Activated CD4-positive, alpha-beta T cell treated with anti-CD3 and anti-CD28 coated beads, Interleukin-2, amount 50 U/mL, for 24 hours (primary cell): ENCODE measurements around the gene C14orf39.

Experiments used
- DNase-seq, 2 donors: peaks; one replicate each; pipeline ENCODE4 v3.0.0-alpha.2; 2020; ENCODE audit warnings: low read depth in 1 of 2, low spot score in 1 of 2

C14orf39 gene

GRCh38 chr14:60485598-60486251 lies at the start of gene C14orf39:
Gene C14orf39 (minus strand): TSS chr14:60486063. CDS start chr14:60485078, 985 bp downstream.
- DNase-seq: no peak

DNA sequence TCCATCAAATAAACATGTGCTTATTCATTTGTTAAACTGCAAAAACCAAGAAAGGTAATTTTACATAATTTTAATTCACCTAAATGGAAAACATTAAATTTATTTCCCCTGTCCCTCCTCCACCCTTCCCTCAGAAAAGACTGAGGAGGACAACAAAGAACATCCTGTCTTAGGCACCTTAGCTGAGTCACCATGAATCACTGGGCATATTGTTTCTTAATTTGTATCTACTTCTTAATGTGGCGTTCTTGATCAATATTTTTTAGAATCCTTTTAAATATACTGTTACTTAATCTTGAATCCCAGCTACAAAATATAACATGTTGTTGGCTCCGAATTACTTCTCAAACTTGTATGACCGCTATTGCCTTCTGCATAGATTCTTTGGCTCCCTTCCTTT lies 46.6 kb upstream of the C14orf39 start:
- no peak for DNase-seq

DNA sequence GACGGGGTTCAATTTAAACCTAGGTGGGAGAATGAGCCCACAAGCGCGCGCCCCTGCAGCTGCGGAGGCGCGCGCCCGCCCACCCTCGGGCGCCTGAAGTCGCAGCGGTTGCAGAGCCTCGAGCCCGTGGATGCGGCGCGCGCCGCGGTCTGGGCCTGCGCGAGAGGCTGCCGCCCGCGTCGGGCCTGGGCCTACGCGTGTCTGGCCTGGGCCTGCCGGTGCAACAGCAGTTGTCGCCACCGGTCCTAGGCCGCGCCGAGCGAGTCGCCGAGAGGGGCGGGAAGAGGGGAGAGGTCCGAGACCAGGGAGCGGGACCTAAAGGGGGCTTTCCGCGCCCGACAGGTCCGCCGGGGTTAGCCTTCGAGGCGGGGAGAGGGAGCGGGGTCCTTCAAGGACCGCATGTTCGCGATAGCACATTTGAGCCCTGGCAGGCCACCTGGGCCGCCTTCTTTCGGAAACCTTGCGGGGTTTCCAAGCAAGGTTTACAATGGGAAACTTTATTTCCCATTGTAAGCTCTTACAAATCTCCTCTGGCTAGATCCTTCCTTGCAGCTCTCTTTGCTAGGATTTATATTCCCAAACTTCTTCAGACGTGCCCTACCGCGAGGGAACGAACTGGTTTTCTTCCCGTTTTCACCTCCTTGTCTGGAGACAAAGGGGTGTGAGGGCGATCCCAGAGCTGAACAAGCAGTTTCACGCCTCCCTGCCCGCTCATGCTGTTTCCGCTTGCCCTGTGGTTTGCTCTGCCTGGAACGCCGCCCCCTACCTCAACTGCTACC lies 29.8 kb upstream of the C14orf39 start:
- no peak for DNase-seq

GRCh38 chr14:60514741-60515491 lies 29.1 kb upstream of the C14orf39 start:
- no peak for DNase-seq

- DNase-seq: no peak
These were observed 28.5 kb upstream of the C14orf39 start for GRCh38 chr14:60514378-60514740.

DNA sequence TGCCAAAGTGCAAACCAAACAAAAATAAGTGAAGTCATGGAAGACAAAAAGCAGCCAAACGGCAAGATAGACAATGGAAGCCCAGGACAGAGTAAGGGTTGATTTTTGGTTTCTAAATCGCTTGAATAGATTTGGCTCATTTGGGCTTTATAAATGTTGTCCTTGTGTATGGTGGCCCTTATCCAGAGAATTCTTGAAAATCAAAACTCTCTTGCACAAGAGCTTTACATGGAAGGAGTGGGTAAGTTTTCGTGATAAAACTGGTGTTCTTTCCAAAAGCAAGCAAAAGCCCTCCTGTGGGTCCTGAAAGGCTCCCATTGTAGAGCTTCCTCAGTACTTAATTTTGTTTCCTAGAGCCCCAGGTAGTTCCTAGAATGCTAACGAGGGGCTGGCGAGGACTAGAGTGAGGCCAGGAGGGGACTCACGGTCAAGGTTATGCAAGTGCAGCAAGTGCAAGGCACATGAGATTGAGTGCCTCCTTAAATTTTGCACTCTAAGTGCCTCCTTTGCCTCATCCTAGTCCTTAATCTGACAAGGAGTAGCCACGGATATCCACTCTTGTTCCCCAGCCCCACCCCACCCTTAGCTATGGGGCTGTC lies 27.2 kb upstream of the C14orf39 start:
- DNase-seq: no peak

GRCh38 chr14:60512126-60512525 lies 26.3 kb upstream of the C14orf39 start:
- no peak for DNase-seq

- DNase-seq: no peak
These were observed 25.2 kb upstream of the C14orf39 start for GRCh38 chr14:60510951-60511599.

DNA sequence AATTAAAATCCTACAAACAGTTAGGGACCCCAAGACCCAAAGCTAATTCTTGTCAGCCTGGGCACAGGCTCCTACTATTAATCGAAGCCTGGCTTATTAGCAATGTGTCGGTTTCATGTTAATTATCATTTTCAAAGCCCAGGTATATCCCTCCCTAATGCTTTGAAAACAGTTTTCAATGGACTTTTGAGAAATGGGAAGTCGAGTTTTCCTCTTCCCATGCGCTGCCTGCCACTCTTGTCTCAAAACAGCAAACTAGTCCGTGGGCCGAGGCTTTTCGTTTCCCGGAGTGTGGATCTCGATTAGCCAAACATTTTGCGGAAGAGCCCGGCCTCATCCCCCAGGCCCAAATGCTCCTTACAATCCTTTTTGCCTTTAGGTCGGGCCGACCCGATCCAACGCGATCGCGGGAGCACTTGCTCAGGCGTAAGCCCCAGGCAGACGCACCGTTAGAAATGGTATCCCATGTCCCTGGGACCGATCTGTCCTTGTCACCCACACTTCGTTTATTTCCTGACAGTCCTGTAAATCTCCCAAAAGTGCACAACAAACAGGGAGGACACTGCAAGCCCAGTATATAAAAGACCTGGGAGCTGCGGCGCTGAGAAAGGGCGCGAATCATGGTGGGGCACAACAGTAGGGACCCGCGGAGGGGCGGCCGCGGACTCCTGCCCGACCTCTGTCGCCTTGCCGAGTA lies 24.5 kb upstream of the C14orf39 start:
- DNase-seq: no peak

GRCh38 chr14:60509438-60510253 lies 23.8 kb upstream of the C14orf39 start:
- no peak for DNase-seq

DNA sequence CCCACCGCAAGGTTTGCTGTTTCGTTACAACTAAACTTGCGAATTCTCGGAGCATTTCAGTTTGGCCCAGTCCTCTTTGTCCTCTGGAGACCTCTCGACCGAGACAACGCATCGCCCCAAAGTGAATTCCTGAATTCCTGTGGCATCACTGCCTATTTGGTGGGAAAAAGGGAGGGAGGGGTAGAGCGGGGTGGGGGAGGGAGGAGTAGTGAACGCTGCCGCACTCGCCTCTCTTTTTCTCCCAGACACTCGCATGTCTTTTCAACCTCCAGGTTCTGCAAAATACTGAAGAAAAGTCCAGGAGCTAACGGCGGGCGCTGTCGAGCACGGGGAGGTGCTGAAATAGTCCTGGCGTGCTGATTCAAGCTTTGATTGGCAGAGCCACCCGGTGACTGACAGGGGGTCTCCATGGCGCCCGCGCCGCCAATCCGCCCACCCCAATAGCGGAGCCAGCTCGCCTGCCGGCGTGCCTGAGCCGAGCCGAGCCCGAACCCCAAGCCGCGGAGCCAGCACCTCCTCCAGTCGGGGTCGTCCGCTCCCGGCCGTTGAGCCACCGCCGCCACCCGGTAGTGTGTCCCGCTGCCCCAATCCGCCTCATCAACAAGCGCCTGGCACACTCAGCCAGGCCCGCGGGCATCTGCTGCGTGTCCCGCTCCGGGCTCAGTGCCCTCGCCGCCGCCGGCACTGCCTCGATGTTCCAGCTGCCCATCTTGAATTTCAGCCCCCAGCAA lies 23.0 kb upstream of the C14orf39 start, which contains the start of gene SIX6:
SIX6 (plus strand) TSS at position 440 of the 731 bp plus-strand sequence; CDS start at position 693, 253 bp downstream.
- DNase-seq: no peak

DNA sequence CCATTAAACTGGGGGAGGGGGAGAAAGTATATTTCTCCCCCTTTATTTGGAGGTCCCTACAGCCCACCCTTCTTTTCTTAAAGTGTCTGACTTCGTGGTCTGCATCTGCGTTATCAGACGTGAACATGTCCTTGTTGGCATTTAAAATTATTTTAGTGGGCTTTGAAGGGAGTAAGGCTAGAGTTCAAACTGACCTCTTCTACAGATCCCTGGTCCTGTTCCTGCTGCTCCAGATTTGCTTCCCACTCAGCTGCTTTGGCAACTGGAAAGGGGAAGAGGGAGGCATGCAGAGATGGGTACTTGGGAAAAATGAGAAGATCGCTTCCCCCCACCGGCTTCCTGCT lies 22.5 kb upstream of the C14orf39 start:
- no peak for DNase-seq

DNA sequence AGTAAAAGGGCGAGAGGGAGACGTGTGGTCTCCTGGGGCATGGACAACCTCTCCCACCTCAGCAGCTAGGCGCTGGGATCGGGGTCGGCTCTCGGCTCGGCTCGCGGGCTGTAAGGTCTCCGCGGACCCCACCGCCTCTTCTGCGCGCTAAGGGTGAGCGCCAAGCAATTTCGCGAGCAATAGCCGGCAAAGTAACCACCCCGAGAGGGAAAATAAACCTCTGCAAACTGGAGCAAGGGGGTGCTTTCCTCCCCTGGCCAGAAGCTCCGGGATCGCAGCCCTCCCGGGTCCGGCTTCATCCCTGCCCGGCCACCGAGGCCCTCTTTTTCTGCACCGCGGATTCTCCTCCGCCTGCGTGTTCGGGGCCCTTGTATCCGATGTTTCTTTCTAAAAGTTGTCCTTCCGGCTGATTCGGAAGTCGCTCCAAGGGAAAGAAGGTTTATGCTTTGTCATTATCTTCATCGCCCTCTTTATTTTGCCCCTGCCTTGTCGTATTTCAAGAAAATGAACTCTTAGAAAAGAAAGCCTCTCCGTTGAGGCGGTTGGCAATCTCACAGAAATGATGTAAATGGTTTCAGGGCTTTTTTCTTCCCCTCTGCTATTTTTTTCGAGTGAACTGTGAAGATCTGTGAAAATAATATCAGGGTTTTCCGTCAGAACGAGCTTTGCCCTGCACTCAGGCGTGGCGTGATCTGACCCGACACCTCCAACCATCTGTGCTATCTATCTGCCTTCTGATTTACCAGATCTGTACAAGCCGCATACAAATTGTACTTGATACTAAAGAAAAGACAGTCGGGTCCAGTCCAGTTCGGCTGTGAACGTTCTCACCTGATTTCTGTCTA lies 21.3 kb upstream of the C14orf39 start:
- DNase-seq: no peak

DNA sequence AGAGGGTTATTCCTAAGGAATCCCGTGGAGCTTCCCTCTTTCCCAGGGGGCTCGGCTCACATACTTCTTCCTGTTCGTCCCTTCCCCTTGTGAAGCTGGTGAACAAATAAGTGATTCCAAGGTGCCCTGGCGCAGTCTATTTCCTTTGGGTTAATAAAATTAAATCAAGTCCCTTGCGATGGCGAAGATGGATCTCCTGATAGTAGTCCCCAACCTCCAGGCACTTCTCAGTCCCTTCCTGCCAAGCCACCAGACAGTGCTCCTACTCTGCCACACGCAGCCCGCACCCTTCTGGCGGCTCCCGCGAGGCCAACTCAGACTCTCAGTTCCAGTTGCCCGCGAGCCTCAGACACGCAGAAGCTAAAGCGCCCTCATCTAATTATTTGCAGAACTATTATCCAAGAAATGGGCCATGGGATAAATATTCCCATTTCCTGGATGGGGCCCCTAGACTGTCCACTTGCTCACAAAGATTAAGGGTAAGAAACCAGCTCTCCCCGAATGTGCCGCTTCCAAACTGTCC lies 20.7 kb upstream of the C14orf39 start:
- no peak for DNase-seq

DNA sequence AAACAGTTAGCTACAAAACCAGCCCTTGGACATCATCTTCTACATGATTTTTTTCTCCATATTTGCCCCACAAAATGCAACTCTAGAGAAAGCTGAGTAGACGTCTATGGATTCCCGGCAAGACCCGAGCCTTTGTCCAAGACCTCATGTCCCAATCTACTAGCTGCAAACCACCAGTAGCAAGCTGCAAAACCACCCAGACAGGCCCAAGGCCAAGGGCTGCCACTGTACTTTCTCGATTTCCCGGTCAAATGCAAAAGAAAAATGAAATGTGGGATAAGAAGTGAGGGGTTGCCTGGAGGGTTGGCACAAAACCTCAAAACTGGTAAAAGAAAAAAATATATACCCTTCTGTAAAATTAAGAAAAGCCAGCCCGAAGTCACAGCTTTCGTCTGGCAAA lies 20.1 kb upstream of the C14orf39 start:
- DNase-seq: no peak

- no peak for DNase-seq
These were observed 19.6 kb upstream of the C14orf39 start for GRCh38 chr14:60505448-60505847.

GRCh38 chr14:60502541-60502940 lies 16.7 kb upstream of the C14orf39 start:
- no peak for DNase-seq

- DNase-seq: no peak
These were observed 10.1 kb upstream of the C14orf39 start for GRCh38 chr14:60495946-60496345.
